Measurements from ENCODE around the gene SH2D3C.

GRCh38 chr9:127763918-127764384 is 14.5 kb downstream of the SH2D3C start:
- TF ChIP-seq PATZ1 (CRISPR knock-in tag; IDR thresholded peaks at IDR 0.05; ENCODE audit: borderline replicate concordance): no peak
- TF ChIP-seq RREB1 (CRISPR knock-in tag; IDR thresholded peaks at IDR 0.05): no peak
- no peak for TF ChIP-seq SREBF2 (CRISPR knock-in tag; IDR thresholded peaks at IDR 0.05)
- no peak for TF ChIP-seq MTF1 (CRISPR knock-in tag; IDR thresholded peaks at IDR 0.05; ENCODE audit: borderline replicate concordance)
- no peak for TF ChIP-seq POLR2A (conservative IDR thresholded peaks at IDR 0.05)
- TF ChIP-seq ELF1 (tag; IDR thresholded peaks at IDR 0.05): no peak
- TF ChIP-seq TAF1 (IDR thresholded peaks at IDR 0.05; ENCODE audit: control insufficient read depth, extremely low read depth, insufficient read depth, low read length, severe bottlenecking): no peak
- no peak for TF ChIP-seq MYC (IDR thresholded peaks at IDR 0.05; ENCODE audit: low read depth, low read length)
- TF ChIP-seq MYC (CRISPR knock-in tag; IDR thresholded peaks at IDR 0.05; ENCODE audit: borderline replicate concordance, low read depth): no peak
- TF ChIP-seq ZNF75A (CRISPR knock-in tag; IDR thresholded peaks at IDR 0.05): no peak

Data from K562 (cell line).